Loucy (cell line): Measurements from ENCODE around the gene RAD9A.

Source experiments
- H2AFZ ChIP-seq: fragments of 200-600 bp; sonication (generic); 2 replicates; pipeline ENCODE4 v1.6.0; 2016; ENCODE audit warnings: antibody characterized with exemption, mild to moderate bottlenecking, low read length, moderate library complexity
- H3F3A ChIP-seq: fragments of 200-600 bp; 2 replicates; pipeline ENCODE4 v1.6.0; 2016; ENCODE audit warnings: antibody characterized with exemption, low read depth, mild to moderate bottlenecking
- H3K27me3 ChIP-seq: fragments of 200-600 bp; sonication (generic); 2 replicates; pipeline ENCODE4 v1.6.1; 2014; ENCODE audit warnings: low read length, mild to moderate bottlenecking; ENCODE audit not compliant: insufficient read depth, poor library complexity, severe bottlenecking
- H3K36me3 ChIP-seq: fragments of 200-600 bp; sonication (generic); 2 replicates; pipeline ENCODE4 v1.6.1; 2016; ENCODE audit warnings: low read length; ENCODE audit not compliant: insufficient read depth
- H3K4me1 ChIP-seq: fragments of 200-600 bp; sonication (generic); 2 replicates; pipeline ENCODE4 v1.5.1; 2014; ENCODE audit warnings: low read length, mild to moderate bottlenecking; ENCODE audit not compliant: insufficient read depth, poor library complexity, severe bottlenecking
- H3K4me2 ChIP-seq: fragments of 200-600 bp; sonication (generic); 2 replicates; pipeline ENCODE4 v1.6.0; 2014; ENCODE audit warnings: antibody characterized with exemption, low read length, low read depth, mild to moderate bottlenecking; ENCODE audit not compliant: poor library complexity, severe bottlenecking
- H3K4me3 ChIP-seq: fragments of 200-600 bp; sonication (generic); 2 replicates; pipeline ENCODE4 v1.5.1; 2014; ENCODE audit warnings: low read length, mild to moderate bottlenecking, mixed read lengths; ENCODE audit not compliant: poor library complexity, severe bottlenecking
- H3K79me2 ChIP-seq: fragments of 200-600 bp; sonication (generic); 2 replicates; pipeline ENCODE4 v1.6.1; 2014; ENCODE audit warnings: low read length; ENCODE audit not compliant: insufficient read depth
- H3K9ac ChIP-seq: fragments of 200-600 bp; sonication (generic); 2 replicates; pipeline ENCODE4 v1.6.0; 2014; ENCODE audit warnings: mild to moderate bottlenecking, low read depth, low read length, moderate library complexity; ENCODE audit not compliant: poor library complexity, severe bottlenecking
- H3K9me2 ChIP-seq: fragments of 200-600 bp; sonication (generic); replicated peaks from 2 replicates; pipeline ENCODE4 v1.6.1; 2016; ENCODE audit warnings: low read depth, low read length, mixed read lengths
- H3K9me3 ChIP-seq: fragments of 200-600 bp; sonication (generic); 2 replicates; pipeline ENCODE4 v1.6.1; 2014; ENCODE audit warnings: mild to moderate bottlenecking, antibody characterized with exemption, low read length, low read depth; ENCODE audit not compliant: insufficient read depth
- H4K20me1 ChIP-seq: fragments of 200-600 bp; sonication (generic); 2 replicates; pipeline ENCODE4 v1.6.0; 2014; ENCODE audit warnings: antibody characterized with exemption, low read length, mild to moderate bottlenecking; ENCODE audit not compliant: insufficient read depth, poor library complexity, severe bottlenecking
- CTCF ChIP-seq: fragments of 200-600 bp; sonication (generic); conservative IDR thresholded peaks from 2 replicates; pipeline ENCODE4 v1.5.1; 2014; ENCODE audit warnings: mild to moderate bottlenecking, antibody characterized with exemption, low read length
- EZH2phosphoT487 ChIP-seq: fragments of 200-600 bp; IDR thresholded peaks from 2 replicates; pipeline ENCODE4 v1.6.1; 2018; ENCODE audit warnings: antibody characterized with exemption, mild to moderate bottlenecking, moderate library complexity, borderline replicate concordance

RAD9A gene

DNA sequence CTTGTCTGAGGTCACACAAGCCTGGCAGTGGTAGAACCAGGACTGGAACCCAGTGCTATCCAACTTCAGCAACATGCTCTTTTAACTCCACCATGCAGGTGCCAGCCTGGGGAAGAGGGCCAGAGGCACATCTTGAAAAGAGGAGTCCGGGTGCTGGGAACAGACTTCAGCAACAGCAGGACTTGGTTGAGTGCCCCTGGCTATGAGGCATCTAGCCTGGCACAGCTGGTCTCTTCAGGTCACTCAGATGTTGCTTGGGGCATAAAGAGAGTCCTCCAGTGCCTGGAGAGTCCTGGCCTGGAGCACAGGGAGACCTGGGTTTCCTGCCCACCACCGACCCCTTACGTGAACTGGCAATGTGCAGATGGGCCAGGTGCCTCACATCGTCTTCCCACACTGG is 13.2 kb upstream of the RAD9A start:
- Histone ChIP-seq H3K4me2 (no peak overlapping the region), H4K20me1 (no peaks in the 10 kb centered on the region), H2AFZ (no peak overlapping the region), H3K27me3 (no peaks in the 10 kb centered on the region), H3K4me3 (no peak overlapping the region), H3K79me2 (no peaks in the 10 kb centered on the region), H3K36me3 (no peaks in the 10 kb centered on the region), H3K9me2 (no peaks in the 10 kb centered on the region), H3K4me1 (peaks cover 18% of the 10 kb centered on the region), H3K9me3 (no peaks in the 10 kb centered on the region), H3K9ac (no peak overlapping the region), H3F3A (no peaks in the 10 kb centered on the region)
- TF ChIP-seq CTCF = no peak
- TF ChIP-seq EZH2phosphoT487 = no peak

DNA sequence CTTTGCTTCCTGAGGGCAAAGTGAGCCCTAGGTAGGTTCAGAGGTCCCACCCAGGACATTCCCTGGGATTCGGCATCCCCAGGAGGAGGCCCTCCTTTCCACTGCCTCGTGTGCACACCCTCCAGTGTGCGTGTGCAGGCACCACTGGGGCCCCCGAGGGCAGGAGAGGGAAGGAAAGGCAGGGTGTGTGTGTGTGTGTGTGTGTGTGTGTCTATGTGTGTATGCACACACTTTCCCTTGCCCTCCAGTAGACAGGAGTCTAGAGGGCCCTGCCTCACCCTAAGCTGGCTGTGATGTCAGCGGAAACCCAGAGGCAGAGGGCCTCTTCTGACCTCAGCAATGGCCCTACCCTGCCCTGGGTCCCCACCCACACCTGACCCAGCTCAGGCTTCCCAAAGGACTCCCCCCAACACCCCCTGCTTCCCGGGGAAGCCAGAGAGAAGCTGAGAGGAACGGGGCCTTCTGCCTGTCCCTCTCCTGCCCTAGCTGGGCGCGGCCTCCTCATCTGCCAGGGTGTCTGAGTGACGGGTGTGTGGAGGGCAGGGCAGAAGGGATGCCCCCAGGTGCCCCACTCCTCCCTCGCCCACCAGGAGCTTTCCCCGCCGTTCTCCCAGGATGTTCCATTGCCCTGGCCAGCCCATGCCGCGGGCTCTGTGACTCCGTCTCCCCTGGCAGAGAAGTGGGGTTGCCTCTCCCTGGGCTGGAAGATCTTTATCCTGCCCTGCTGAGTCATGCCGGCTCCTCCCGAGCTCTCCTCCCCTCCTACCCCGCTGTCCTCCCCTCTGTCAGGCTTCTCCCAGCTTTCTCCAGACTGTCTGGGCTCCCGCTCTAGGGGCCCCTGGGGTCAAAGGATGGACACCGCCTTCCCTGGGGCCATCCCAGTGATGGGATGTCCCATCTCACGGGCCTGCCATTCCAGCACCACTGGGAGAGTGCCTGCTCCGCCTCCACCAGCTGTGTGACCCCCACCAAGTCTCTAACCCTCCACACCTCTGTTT is 12.4 kb upstream of the RAD9A start:
- H3K4me1 ChIP-seq = peaks cover 10% of the 10 kb centered on the region
- H3K9ac ChIP-seq = no peak overlapping the region
- H3K4me3 ChIP-seq = no peak overlapping the region
- H3K9me2 ChIP-seq = no peaks in the 10 kb centered on the region
- H4K20me1 ChIP-seq = no peaks in the 10 kb centered on the region
- H3K36me3 ChIP-seq = no peaks in the 10 kb centered on the region
- H3K4me2 ChIP-seq = no peak overlapping the region
- no peaks in the 10 kb centered on the region for H3K9me3 ChIP-seq
- no peaks in the 10 kb centered on the region for H3F3A ChIP-seq
- H2AFZ ChIP-seq = no peak overlapping the region
- TF ChIP-seq EZH2phosphoT487 (no peak), CTCF (no peak)
- no peaks in the 10 kb centered on the region for H3K27me3 ChIP-seq
- H3K79me2 ChIP-seq = no peaks in the 10 kb centered on the region

- Histone ChIP-seq H3K4me1 (no peaks in the 10 kb centered on the region), H3K79me2 (no peaks in the 10 kb centered on the region), H3K4me2 (no peak overlapping the region), H3K27me3 (no peaks in the 10 kb centered on the region), H3K9ac (no peak overlapping the region), H2AFZ (peak overlapping the region; percentile 65; the same call in 1 of the 2 replicates), H3K9me3 (no peaks in the 10 kb centered on the region), H3K36me3 (no peaks in the 10 kb centered on the region), H3K4me3 (no peak overlapping the region), H4K20me1 (no peaks in the 10 kb centered on the region), H3K9me2 (no peaks in the 10 kb centered on the region), H3F3A (no peaks in the 10 kb centered on the region)
- TF ChIP-seq EZH2phosphoT487 (no peak), CTCF (no peak)
Measured at GRCh38 chr11:67381244-67381972, 10.4 kb upstream of the RAD9A start.
